ENCODE data around the gene MAU2. TPM values are rescaled to one million over a fixed set of nuclear protein-coding genes. Genes with fewer than 3 reads are reported as not detected.

MAU2 gene
- total and polyA plus RNA-seq, 2 of the 13 experiments (the other 11 are each of a cell fraction or from before 2014, with no cell fraction given), result 16.8 to 33.8 TPM

- no peak for TF ChIP-seq ZNF20 (CRISPR knock-in tag; IDR thresholded peaks at IDR 0.05)
- TF ChIP-seq IRX3 (CRISPR knock-in tag; IDR thresholded peaks at IDR 0.05; ENCODE audit: borderline replicate concordance, low read depth), result no peak
- no peak for TF ChIP-seq SMC3 (IDR thresholded peaks at IDR 0.05; ENCODE audit: low read length)
- no peak for TF ChIP-seq ZNF280B (CRISPR knock-in tag; IDR thresholded peaks at IDR 0.05; ENCODE audit: borderline replicate concordance)
- no peak for TF ChIP-seq ZNF512 (CRISPR knock-in tag; IDR thresholded peaks at IDR 0.05)
- TF ChIP-seq CREM (IDR thresholded peaks at IDR 0.05), result no peak
- no peak for TF ChIP-seq CREM (CRISPR knock-in tag; IDR thresholded peaks at IDR 0.05)
- TF ChIP-seq ZNF615 (CRISPR knock-in tag; IDR thresholded peaks at IDR 0.05; ENCODE audit: borderline replicate concordance), result no peak
- TF ChIP-seq ZNF280D (CRISPR knock-in tag; IDR thresholded peaks at IDR 0.05), result no peak
- TF ChIP-seq GABPA (IDR thresholded peaks at IDR 0.05; ENCODE audit: low read depth, low read length), result no peak
- TF ChIP-seq GABPA (CRISPR knock-in tag; IDR thresholded peaks at IDR 0.05; ENCODE audit: low read depth), result no peak
- no peak for TF ChIP-seq HNRNPUL1 (IDR thresholded peaks at IDR 0.05; ENCODE audit: low read depth, low read length)
- TF ChIP-seq ZNF101 (CRISPR knock-in tag; IDR thresholded peaks at IDR 0.05; ENCODE audit: borderline replicate concordance, low read depth), result no peak
- TF ChIP-seq ZNF543 (CRISPR knock-in tag; IDR thresholded peaks at IDR 0.05), result no peak
- no peak for TF ChIP-seq ZNF746 (CRISPR knock-in tag; IDR thresholded peaks at IDR 0.05)
- no peak for TF ChIP-seq KLF11 (CRISPR knock-in tag; IDR thresholded peaks at IDR 0.05)
- no peak for TF ChIP-seq ZNF383 (CRISPR knock-in tag; IDR thresholded peaks at IDR 0.05; ENCODE audit: borderline replicate concordance)
- no peak for TF ChIP-seq ZNF3 (CRISPR knock-in tag; IDR thresholded peaks at IDR 0.05)
- no peak for TF ChIP-seq SKIL (CRISPR knock-in tag; IDR thresholded peaks at IDR 0.05; ENCODE audit: borderline replicate concordance)
- TF ChIP-seq NCOR1 (IDR thresholded peaks at IDR 0.05; ENCODE audit: borderline replicate concordance, low read length), result no peak
- TF ChIP-seq ZBTB25 (CRISPR knock-in tag; IDR thresholded peaks at IDR 0.05), result no peak
- no peak for TF ChIP-seq ZNF282 (IDR thresholded peaks at IDR 0.05; ENCODE audit: partially characterized antibody)
These were observed 783 bp upstream of the MAU2 start (continued) for GRCh38 chr19:19319732-19320360.

Measured in HepG2 (cell line).